A375 (cell line): Measurements from ENCODE around the gene MOAP1. TPM values are rescaled to one million over a fixed set of nuclear protein-coding genes. Genes with fewer than 3 reads are reported as not detected.

Source experiments
- total RNA-seq: library from RNA; depleted of rRNA; stranded (reverse); fragments of >200 nt; shearing (Covaris generic); gene quantifications from 2 replicates; pipeline ENCODE4 v1.2.3, GENCODE V29; 2014; rRNA removed

MOAP1 gene, protein sequence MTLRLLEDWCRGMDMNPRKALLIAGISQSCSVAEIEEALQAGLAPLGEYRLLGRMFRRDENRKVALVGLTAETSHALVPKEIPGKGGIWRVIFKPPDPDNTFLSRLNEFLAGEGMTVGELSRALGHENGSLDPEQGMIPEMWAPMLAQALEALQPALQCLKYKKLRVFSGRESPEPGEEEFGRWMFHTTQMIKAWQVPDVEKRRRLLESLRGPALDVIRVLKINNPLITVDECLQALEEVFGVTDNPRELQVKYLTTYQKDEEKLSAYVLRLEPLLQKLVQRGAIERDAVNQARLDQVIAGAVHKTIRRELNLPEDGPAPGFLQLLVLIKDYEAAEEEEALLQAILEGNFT
- total RNA-seq, result 22.6 and 22.7 TPM in 2 replicates

DNA sequence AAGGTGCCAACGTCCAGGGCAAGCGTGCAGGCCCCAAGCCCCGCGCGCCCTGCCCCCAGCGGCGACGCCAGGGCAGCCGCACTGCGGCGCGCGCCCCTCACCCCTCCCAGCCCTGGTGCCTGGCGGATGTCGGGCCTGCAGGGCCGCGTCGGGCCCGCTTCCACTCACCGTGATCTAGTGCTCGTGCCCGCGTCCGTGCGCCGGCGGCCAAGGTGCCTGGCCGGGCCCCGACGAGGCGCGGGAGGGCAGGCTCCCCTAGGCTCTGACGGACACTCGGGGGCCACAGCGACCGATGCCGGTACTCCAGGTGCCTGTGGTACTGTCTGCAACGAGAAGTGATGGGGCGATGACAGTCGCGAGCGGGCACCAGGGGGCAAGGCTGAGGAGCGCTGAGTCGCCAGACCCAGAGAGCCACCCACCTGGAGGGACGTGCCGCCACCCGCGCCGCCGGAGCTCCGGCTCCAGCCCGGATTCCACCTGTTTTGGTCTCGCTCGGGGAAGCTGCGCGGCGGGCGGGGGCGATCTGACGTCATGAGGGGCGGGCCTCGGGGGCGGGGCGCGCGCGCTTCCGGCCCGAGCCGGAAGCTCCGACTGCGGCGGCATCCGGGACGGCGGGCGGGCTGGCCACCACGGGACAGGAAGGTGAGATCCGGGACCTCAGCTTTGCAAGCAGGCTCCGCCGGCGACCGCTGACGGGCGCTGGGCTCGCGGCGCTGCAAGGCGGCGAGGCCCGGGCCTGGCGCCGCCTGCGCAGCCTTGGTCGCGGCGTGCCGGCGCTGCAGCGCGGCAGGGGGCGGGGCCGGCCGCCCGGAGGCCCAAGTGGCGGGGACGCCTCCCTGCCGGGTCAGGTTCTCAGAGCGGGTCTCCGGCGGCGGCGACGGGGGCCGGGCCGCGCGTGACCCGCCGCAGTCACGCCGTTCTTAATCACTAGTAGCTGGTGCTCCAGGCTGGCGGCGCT is at the start of gene MOAP1, which contains the start of gene LYSET:
MOAP1 (minus strand) TSS at position 507 of the 958 bp plus-strand sequence. CDS start 655 bp downstream, outside the sequence.
LYSET (plus strand) TSS at position 927 of the 958 bp plus-strand sequence. CDS start 89 bp downstream, outside the sequence.

DNA sequence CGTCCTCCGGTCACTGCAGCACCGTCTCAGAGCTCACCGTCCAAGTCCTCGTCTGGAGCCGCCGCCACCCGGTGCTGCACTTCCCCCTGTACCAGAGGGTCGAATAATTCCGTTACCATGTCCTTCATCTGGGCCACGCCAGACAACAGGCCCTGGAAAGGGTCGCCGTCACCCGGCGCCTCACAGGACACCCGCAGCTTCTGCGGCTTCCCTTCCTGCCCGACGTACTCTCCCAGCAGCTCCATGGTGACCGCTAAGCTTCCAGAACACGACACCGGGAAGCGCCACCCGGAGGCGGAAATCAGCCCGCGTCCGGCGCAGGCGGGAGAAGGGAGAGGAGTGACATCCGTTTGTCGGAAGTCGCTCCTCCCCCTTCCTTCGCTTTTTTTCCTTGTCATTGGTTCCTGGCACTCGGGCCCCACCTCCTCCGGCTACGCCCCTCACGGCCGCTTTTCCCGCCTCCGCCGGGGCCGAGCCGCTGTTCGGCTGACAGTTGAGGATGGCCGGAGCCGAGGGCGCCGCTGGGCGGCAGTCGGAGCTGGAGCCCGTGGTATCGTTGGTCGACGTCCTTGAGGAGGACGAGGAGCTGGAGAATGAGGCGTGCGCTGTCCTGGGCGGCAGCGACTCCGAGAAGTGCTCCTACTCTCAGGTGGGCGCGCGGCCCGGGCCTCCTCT is 22.2 kb upstream of the MOAP1 start, which contains the start of the genes GON7 and UBR7:
GON7 (minus strand) TSS at position 273 of the 675 bp plus-strand sequence; CDS start at position 245, 28 bp downstream.
UBR7 (plus strand) TSS at position 464 of the 675 bp plus-strand sequence; CDS start at position 500, 36 bp downstream.

Other genes with a start within 250 kb of the MOAP1 start
- 50.5 and 51.0 TPM in 2 replicates for gene ITPK1, start 69.0 kb downstream of the MOAP1 start, total RNA-seq
- 6.7 and 6.8 TPM in 2 replicates for gene LYSET, start 420 bp upstream of the MOAP1 start, total RNA-seq
- 23.3 and 24.8 TPM in 2 replicates for gene GON7, start 22.2 kb upstream of the MOAP1 start, total RNA-seq
- gene UBR7, start 22.4 kb upstream of the MOAP1 start, total RNA-seq, result 61.8 and 73.4 TPM in 2 replicates
- 7.0 and 10.1 TPM in 2 replicates for gene BTBD7, start 148.1 kb upstream of the MOAP1 start, total RNA-seq
- gene COX8C, start 162.3 kb upstream of the MOAP1 start, total RNA-seq, result not detected in 2 replicates
- gene UNC79, start 246.0 kb upstream of the MOAP1 start, total RNA-seq, result not detected in 2 replicates